Measurements from ENCODE around the gene KCNT1.

Gene KCNT1

DNA sequence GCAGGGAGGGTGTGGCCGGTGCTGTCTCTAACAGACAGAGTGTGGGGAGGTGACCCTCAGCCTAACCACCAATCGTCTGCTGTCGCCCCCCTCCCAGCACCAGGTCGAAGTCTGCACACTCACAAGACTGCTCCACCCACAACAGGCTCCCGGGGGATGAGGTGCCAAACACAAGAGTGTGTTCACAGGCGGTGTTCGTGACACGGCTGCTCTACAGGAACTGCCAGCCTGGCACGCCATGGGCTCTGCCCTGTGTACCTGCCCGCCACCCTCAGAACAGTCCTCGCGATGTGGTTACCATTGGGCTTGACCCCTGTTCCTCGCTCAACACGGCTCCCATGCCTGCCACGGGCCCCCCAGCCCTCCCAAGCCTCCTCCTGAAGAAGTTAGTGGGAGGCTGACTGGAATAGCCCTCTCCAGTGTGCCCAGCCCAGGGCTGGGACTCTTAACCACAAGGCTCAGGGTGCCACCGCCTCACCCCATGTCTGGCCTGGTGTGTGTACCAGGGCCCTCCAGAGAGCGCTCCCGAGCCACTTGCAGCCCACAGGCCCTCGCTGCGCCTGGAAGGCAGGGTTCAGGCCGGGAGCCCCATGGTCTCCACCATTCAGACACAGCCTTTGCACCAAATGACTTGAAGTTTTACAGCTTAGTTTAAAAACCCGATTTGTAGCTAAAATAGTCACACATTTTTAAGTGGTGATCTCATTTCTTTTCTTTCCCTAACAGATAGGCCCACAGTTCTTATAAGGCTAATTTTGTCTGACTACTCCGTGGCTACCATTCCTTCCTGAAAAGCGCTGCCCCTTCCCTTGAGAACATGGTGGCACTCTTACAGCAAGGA lies 102.8 kb downstream of the KCNT1 start:
- DNase-seq, result no peak

DNA sequence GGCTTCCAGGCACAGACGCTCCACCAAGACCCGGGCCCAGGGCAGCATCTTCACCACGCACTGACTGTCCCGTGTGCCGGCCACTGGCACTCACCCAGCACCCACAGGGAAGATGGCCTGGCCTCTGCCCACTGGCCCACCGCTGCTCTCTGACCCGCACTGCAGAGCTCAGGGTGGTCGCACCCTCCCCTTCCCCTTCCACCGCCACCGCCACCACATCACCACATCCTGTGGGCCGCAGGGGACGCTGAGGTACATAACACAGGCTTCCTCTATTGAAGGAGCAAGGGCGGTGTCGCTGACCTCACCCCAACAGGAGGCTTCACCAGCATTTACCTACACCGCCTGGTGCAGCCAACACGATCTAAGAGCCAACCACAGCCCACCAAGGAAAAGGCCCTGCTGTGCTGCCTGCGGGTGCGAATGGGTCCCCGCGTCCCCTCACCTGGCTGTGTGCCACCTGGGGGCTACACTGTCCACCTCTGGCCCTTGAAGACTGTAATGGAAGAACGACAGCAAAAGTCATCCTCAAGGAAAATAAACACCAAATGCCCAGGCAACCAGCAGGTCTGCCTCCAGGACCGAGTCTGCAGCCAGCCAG lies 103.5 kb downstream of the KCNT1 start:
- no peak for DNase-seq

DNA sequence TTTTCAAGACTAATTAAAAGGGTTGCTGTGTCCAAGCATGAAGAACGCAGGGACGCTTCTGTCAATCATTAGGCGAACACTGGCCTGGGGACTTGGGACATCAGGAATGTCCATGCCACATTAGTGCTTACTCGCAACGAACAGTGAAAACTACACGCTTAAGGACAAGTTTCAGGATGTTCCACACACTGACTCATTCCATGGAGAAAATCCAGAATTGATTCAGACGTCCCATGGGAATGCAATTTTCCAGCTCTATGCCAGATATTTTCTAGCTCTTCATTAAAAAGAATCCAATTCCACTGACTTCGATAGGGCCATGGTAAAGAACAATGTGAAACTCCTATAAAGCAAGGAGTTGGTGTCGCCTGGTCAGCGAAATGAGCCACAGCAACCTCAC lies 107.2 kb downstream of the KCNT1 start:
- no peak for DNase-seq

GRCh38 chr9:135810806-135811575 lies 109.0 kb downstream of the KCNT1 start:
- DNase-seq, result no peak

DNA sequence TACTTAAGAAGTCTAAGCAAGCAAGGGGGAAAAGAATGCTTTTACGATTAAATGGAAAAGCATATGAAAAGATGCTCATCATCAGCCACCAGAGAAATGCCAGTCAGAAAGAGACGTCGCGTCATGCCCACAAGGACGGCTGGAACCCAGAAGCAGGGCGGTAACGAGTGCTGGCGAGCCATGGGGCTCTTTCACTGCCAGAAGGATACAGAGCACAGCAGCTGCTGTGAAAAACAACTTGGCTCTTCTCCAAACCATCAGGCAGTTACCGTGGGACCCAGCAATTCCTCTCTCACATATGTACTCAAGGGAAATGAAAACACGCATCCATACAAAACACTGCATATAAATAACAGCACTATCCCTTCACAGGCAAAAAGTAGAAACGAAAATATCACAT lies 109.8 kb downstream of the KCNT1 start:
- DNase-seq, result no peak

DNA sequence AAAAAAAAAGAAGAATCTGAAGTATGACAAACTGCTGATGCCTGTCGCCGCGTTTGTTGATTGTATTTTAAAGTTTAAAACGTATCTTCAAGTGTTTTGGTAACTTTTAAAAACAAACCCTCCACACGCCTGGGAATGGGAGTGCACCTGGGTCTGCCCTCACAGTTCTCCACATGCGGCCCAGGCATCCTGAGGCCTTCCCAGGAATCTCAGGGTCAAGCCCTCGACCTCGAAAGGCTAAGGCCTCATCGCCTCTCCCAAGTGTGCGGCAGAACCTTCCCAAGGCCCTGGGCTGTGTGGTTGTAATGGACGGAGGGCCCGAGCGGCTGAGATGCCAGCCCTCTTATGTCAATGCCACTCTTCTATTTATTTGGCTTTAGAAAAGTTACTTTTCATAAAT lies 111.0 kb downstream of the KCNT1 start:
- no peak for DNase-seq

DNA sequence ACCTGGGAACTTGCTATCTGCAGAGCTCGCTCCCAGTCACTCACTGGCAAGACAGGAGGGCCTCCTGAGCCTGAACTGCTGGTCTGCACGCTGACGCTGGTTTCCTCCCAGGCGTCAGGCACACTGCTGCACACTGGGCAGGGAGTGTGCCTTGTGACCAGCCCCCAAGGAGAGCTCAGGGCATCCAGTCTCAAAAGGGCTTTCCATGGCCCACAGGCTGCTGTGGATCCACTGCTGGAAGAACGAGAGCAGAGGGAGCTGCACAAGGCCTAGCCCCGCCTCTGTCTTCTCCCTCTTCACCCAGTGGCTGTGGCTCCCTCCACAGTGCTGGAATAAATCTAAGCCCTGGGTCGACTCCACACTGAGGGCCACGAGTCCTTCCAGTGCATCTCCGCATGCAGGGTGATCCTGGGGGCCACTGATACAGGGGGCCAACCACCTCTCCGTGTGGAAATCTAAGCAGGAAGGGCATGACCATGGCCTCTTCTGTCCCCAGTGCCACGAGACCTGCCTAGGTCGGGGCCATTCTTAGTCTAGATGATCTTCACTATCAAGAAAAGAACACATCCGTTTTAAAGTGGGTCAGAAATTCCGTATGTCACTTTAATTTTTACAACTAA lies 111.8 kb downstream of the KCNT1 start:
- DNase-seq, result no peak

DNA sequence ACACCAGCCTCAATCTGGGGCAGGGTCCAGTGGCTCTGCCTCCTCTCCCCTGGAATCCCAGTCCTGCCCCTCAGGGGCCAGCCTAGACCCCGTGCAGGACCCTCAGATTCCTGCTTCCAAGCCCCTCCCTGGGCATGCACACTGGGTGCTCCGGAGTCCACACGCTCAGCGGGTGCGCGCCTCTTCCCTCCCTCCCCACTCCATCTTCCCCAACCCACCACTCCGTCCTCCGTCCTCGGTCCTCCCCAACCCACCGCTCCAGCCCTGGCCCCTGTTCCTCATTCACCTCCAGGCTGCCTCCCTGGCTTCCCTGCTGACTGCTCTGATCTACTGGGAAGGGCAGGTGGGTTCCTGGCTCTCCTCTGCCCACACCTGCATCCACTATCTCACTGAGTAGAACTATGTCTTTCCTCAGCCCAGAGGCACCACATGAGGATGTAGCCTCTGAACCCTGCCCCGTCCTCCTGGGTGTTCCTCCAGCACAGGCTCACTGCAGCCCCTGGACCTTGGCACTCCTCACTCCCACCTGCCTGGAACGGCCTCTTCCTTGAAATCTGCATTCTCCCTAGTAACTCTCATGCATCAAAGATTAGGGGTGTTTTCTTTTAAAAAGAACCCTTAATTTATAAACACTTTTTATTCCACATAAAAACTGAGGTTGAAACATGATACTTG lies 112.6 kb downstream of the KCNT1 start:
- no peak for DNase-seq

GRCh38 chr9:135815413-135815812 lies 113.4 kb downstream of the KCNT1 start:
- DNase-seq, result no peak

DNA sequence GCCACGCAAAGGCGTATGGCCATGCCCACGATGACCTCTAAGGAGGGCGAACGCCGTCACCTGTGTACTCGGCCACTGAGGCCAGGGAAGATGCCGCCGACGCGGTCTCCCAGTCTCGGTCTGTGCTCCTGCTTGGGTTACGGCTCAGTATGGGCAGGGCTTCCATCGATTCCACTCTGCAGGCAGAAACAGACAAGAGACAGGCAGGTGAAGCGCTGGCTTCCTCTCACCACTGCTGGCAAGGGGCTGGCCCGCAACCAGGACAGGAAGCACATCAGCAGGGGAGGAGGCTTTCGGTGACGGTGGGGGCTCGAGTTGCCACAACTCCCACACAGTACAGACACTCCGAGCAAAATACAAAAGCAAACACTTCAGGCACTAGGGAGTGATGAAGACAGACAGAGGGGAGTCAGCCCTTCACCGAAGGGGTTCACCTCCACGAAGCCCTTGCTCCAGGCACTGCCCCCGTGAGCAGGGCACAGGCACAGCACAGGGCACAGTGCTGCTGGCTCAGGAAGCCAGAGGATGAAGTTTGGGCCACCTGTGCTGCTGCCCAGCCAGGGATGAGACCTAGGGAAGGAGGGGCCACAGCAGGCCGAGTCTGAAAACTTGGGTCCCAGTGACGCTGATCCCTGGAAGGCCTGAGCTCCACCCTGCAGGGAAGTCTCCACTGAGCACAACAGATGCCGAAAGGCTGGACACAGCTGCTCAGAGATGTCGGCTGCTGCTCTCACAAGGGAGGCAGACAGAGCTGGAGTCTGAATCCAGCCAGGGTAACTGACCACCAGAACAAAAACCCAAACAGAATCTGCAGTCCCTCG lies 114.1 kb downstream of the KCNT1 start:
- DNase-seq, result no peak

GRCh38 chr9:135816651-135816970 lies 114.6 kb downstream of the KCNT1 start:
- no peak for DNase-seq

DNA sequence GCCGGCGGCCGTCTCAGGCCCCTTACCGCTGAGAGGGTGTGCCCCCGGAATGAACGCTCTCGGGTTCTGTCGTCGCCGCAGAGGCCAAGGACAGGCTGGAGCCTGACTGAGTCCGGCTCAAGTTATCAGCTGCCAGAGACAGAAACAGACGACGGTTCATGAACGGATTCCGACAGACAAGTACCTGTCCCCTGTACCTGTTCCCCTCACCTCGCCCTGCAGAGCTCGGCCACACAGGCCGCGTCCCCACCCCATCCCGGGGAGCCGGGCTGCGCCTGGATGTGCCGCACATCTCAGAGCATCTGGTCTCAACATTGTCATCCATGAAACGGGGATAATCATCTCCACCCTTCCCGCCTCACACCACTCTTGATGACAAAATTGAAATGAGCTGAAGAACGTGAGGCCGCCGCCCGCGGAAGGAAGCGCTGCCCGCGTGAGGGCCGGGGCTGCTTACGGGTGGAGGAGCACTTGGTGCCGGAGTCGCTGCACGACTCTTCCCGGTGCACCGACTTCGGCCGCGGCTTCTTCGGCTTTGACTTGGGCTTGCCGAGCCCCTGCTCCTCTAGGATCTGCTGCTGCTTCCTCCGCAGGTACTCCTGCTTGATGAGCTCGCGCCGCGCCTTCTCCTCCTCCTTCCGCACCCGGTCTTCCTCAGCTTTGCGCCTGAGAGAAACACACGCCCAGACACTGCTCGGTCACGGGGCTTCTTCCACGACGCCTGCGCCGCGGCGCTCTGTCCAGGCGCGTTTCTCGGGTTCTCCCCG lies 116.1 kb downstream of the KCNT1 start:
- DNase-seq, result no peak

DNA sequence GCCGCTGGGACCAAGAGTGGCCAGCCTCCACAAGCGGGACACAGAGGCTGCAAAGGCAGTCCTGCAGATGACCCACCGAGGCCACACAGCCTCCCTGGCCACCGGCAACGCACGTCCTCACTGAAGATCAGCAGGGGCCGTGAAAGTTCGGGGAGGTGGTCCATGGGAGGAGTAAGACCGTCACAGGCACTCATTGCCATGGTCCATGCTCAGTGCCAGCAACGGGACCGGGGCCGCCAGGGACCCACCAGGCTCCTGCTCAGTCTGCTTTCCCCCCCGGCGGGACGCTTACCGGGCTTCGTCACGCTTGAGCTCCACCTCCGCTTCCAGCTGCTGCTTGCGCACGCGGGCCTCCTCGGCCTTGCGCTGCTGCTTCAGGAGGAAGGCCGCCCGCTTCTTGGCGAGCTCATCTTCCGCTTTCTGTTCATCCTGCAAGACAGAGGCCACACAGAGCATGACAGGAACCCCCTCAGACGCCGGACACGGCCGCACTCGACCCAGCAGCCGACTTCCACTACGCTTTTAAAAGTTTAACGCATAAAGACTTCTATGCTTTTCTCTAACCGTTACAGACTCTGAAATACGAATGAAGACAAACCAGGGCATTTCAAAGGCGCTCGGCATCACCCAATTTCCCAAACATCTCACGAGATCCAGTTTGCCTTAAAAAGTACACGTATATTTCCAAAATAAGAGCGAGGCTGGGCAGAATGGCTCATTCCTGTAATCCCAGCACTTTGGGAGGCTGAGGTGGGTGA lies 116.9 kb downstream of the KCNT1 start:
- DNase-seq, result no peak

DNA sequence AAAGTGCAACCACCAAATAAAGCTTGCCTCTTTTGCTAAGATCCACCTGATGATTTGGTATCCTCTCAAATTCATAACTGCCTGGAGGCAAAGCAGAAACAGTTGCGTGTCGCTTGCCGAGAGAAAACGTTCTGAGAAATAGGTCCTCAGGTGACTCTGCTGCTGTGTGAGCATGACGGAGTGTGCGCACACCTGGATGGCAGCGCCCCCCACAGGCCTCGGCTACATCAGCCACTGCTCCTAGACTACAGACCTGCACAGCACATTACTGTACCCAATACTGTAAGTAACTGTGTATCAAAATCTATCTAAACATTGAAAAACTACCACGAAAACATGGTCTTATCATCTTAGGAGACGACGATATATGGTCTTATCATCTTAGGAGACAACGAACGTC lies 117.9 kb downstream of the KCNT1 start:
- DNase-seq, result no peak

GRCh38 chr9:135820661-135821060 lies 118.7 kb downstream of the KCNT1 start:
- no peak for DNase-seq

DNA sequence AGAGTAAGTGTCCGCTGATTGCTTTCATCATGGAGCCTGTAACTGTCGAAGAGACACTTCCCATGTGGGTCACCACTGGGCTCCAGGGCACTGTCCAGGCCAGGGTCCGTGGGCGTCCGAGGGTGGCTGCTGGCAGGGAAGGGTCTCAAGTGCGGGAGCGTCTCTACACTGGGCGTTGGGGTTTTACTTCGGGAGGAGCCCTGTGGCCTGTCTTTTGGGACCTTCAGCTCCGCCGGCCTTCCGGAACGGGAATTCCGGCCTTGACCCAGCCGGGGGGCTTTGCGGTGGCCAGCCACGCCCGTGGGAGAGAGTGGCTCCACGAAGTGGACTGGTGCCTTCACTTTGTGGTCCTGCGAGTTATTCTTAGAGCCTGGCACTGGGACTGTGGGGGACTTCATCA lies 119.1 kb downstream of the KCNT1 start:
- DNase-seq, result no peak

GRCh38 chr9:135821733-135822373 lies 119.9 kb downstream of the KCNT1 start:
- DNase-seq, result no peak

GRCh38 chr9:135822374-135822755 lies 120.4 kb downstream of the KCNT1 start:
- no peak for DNase-seq

- no peak for DNase-seq
Measured at GRCh38 chr9:135823036-135823435, 121.1 kb downstream of the KCNT1 start.
